HG03064 (cell line): ENCODE data around the gene IL34.

Source experiments
- ATAC-seq: cut with Tn5 transposase; IDR thresholded peaks from one replicate; pipeline ENCODE4 v1.9.1; 2021; ENCODE audit warnings: low read depth; ENCODE audit not compliant: unreplicated experiment

Gene IL34

DNA sequence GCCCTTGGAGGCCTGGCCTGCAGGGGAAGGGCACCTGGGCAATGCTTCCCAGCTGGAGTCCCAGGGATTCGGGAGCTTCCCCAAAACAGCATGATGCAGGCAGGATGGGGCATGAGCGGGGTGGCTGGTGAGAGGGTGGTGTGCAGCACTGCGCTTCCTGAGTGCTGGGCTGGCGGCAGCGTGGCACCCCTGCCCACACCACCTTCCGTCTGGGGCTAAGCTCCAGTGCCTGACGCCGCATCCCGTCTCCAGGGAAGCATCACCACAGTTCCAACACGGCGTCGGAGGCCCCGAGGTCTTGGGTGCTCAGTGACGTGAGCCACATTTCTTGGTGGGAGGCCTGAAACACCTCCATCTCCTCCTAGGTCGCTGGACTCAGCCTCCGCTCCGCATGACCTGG lies 53.3 kb downstream of the IL34 start:
- ATAC-seq: no peak

DNA sequence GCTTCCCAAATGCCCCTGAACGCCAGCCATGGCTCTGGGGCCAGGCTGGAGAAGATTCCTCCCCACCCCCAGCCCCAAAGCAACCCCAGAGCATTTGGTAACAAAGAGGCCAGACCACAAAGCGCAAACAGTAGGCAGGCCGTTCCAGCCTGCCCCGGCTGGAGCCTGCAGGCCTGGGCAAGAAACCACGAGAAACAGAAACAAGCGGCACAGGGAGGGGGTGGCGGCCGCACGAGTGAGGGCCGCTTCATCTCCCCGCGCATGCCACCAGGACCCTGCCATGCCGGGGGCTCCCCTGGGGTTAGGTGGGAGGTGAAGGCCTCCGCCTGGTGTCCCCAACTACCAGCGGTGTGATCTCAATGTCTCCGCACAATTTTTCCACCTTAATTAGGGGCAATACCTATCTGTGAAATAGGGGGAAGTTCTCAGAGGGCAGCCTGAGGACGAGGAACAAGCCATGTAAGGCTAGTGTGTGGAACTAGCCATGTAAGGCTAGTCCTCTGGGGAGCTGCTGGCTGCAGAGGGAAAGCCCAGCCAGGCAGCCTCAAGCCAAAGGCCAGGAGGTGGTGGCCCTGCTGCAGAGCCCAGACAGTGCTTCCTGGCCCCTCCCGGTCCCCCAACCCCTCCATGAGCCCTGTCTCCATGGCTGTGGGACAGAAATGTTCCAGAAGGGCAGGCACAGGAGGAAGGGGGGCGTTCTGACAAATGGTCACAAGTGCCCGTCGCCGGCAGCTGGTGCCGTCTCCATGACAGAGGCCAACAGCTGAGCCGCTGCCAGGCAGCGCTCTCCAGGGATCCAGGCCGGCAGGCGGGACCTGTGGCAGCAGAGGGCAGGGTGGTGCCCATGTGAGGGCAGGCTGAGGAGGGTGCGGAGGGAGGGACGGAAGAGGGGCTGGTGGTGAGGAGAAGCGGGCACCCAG lies 54.0 kb downstream of the IL34 start:
- ATAC-seq: no peak

DNA sequence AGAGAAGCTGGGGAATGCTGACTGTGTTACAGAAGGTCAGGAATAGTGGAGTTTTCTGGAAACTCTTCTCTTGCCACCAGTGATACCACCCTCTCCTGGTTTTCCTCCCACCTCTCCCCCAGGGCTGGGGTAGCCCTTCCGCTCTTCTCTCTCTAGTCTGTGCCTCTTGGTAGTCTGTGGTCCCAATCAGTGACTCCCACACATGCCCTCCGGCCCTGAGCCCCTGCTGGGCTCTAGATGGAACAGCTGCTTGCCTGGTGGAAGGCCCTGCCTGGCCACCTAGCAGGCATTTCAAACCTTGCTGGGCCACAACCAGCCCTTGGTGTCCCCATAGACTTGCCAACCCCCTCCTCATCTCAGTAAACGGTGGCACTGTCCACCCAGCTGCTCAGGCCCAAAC lies 54.7 kb downstream of the IL34 start:
- ATAC-seq: no peak

DNA sequence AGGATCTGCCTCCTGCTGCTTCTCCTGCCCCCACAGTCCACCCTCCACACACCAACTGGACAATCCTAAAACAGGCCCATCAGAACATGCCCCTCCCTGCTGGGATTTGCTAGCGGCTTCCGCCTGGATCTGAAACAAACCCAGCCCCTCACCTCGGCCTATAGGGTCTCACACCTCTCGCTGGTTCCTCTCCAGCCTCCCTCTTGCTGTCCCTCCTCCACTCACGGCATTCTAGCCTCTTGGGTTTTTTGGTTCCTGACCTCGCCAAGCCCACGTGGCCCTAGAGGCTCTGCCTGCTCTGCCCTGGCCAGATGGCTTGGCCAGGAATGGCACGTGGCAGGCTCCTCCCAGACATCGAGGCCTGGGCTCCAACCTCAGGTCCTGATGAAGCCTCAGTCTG lies 55.2 kb downstream of the IL34 start:
- no peak for ATAC-seq

DNA sequence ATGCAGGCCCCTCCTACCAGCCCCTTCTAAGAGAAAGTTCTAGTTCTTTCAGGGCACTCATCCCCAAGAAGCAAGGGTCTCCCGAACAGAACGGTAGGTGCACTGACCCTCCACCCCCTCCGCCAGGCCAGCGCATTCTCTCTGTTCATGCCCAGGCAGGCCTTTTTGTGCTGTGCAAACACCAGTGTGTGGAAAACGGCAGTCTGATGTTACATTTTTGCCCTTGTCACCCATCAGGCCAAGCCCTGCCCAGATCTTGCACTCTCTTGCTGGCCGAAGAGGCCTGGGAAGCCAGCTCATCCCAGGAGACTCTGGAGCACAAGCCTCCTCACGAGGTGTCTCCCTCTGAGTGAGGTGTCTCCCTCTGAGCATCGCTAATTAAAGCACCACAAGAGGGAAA lies 55.6 kb downstream of the IL34 start:
- no peak for ATAC-seq

DNA sequence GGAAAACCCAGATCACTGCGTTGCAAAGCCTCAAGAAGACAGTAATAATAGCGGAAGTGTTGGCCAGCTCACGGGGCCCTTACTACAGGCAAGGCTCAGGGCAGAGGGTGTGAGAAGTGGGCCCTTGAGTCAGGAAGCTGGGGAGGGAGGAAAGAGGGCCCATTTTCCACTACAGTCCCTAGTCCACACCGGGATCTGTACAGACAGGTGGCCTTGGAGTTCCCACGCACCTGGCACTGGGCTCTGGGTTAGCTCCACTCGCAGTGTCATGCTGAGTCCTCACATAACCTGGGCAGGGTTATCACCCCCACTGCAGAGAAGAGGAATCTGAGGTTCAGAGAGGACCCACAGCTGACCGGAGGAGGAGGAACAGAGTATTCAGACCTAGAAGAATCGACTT lies 56.3 kb downstream of the IL34 start:
- ATAC-seq: no peak

DNA sequence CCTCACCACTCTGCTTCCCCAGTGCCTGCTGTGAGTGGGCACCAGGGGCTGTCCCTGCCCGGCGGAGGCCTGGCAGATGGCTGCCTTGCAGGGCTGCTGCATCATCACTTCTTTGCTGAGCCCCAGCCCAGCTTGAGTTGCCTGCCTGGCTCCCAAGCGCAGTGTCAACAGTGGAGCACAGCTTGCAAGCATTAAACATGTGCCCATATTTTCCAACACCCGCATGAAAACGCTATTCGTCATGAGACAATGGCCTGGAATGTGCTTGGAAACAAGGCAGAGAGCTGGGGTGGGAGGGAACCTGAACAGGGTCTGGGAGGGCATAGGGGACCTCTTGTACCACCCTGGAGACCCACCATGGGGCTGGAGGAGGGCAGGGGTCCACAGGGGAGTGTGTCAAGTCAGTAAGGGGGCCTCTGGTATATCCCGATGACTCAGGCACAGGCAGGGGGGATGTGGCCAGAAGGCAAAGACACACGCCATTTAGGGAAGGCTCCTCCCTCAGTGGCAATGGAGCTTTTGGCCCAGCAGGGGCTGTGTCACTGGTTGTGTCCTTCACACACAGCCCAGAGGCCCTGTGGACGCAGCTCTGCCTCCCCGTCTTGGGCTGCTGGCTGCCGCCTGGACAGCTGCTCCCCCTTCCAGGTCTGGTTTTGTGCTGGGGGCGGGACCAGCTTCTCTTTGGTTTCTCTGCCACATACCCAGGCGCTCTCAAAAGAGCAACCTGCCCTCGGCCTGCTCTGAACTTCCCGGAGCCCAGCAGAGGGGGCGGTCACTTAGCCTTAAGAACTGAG lies 56.9 kb downstream of the IL34 start:
- ATAC-seq: no peak

DNA sequence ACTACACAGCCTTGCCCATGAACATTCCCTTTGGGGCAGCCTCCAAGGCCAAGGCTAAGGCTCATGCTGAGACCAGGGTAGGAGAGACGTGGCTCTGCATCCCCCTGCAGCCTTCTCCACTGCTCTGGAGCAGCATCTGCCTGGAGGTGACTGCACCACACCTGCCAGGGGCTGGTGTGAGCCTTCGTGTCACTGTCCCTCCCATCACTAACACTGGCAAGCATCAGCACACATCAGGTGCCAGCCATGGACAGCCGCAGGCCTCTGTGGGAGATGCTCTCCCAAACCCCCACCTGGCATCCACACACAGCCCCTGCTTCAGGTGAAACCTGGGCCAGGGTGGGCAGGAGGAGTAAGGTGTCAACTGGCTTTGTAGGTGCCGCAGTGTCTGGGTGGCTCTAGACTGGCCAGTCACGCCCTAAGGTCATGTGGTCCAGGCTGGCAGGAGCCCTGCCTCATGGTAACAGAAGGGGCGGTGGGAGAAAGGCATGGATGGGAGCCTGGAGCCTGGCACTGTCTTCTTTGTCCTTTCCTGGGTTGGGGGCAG lies 57.5 kb downstream of the IL34 start:
- no peak for ATAC-seq

DNA sequence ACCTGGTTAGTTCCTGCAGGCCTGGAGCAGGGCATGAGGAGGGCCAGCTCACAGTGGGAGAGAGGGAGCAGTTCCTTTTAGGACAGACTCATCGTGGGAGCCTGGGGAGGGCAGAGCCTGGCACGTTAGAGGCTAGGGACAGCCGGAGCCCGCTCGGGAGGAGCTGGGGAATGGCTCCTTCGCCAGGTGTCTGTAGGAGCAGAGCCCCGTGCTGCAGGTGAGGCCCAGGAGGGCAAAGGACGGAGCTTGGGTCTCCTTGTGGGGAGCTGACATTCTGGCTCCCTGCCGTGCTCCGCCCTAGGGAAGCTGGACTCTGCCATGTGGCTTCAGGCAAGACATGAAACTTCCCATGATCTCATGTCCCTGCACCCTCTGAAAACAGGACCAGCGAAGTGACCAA lies 58.2 kb downstream of the IL34 start:
- ATAC-seq: no peak

DNA sequence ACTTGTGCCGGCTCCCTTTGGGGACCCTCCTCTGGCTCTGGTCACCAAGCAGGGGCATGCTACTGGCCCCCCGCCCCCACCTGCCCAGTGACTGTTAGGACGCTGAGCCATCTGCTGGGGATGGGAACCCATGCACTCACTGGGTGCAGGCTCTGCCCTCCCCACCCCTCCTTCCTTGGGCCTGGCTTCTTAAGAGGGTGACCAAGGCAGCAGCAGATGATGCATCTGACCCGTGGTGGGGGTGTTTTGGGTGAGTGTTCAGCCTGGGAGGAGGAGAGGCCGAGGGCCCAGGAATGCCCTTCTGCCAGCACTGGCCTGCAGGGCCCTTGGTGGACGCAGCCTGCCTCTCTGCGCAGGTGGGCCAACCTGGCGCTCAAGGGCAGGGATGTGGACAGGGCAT lies 58.7 kb downstream of the IL34 start:
- ATAC-seq: no peak

DNA sequence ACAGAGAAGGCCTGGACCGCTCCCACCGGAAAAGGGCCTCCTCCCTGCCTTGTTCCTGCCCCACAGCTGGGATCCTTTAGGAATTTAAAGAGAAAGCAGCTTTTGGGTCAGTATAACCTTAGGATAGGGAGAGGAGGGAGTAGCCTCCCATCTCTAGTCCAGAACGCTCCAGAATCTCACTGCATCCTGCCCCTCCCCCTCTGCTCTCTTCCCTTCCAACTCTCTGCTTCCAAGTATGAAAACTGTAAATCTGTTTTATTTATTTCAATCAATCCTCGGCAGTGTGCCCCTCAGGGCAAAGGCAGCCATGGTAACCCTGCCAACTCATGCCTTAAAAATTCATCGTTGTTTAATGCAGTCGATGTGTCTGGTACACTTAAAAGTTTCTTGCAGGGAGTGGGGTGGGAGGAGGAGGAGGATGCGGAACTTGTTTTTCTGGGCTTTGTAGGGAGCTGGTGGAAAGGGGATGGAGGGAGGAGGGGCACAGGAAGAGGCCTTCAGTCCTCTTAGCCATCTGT lies 60.6 kb downstream of the IL34 start:
- ATAC-seq: no peak

DNA sequence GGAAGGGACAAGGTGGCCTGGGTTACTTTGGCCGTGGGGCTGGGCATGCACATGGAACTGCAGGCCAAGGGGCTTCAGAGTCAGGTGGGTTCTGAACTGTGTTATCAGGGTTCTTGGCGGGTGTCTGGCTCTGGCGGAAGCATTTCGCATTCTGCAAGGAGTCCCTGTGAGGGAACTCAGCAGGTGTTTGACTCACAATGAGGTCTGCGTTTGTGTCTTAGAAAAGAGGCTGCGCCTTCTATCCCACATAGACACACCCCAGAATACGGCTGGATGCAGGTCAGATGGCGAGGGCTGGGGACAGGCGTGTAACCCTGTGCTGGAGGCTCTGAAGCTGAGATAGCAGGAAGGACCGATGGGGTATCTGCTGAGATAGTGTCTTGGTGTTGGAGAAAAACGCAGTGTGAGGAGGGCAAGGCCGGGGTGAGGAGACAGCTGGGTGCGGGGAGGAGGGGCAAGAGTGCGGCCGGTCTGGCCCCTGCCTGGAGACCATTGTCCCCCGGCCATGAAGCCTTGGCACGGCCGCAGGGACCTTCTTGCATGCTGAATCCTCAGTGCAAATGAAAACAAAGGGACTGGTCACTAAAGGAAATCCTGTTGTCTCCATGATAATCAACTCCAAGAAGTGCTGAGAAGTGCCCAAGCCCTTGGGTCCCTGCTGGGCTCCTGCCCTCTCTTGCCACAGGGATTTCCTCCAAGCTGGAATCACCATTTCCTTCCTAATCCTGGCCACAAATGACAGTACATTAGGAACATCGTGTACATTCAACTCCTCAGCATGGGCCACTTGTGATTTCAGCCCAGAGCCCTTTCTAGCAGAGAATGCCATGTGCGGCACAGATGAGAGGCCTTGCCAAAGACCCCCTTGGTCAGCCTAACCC lies 62.2 kb downstream of the IL34 start:
- ATAC-seq: no peak

DNA sequence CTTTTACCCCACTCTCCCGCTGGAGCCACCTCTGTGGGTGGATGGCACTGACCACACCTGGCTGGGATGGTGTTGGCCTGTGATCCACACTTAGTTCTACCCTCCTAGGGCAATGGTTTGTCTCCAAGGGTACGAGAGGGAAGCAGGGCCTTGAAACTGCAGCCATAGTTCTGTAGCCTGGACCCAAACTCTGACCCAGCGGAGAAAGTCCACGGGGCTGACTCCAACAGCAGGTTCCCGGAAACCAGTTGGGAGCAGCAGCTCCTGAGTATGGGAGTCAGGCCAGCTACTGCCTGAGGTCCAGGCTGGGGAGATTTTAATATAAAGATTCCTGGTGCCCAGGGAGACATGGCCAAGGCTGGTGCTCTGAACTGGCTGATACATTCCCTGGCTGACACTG lies 63.1 kb downstream of the IL34 start:
- no peak for ATAC-seq

DNA sequence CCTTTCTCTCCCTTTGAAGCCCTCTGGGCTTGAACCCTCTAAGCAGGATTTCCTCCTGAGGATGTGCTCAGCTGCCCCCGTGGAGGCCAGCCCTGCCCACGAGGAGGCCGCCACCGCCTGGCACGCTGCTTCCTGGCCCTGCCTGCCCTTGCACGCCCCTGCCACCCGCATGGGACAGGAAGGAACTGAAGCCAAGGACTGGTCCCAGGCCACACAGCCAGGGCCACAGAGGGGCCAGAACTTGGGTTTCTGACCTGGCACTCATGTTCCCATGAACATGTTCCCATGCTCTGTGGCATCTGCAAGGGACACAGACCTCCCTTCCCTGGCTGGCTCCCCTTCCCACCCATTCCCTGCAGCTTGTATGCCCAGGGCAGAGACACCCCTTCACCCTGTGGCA lies 63.6 kb downstream of the IL34 start:
- no peak for ATAC-seq
